OCI-LY7 (cell line): ENCODE data around the gene RUFY3.

Source experiments
- EZH2phosphoT487 ChIP-seq: fragments of 200-600 bp; sonication (generic); IDR thresholded peaks from 2 replicates; pipeline ENCODE4 v1.6.1; 2018; ENCODE audit warnings: low read depth, borderline replicate concordance, mild to moderate bottlenecking, mixed run types, antibody characterized with exemption, low read length, moderate library complexity, mixed read lengths
- TF ChIP-seq, protein P1 (sequence below): fragments of 200-600 bp; sonication (generic); conservative IDR thresholded peaks from 2 replicates; pipeline ENCODE4 v1.5.1; 2014; ENCODE audit warnings: mild to moderate bottlenecking, antibody characterized with exemption, low read length, moderate library complexity, mixed read lengths

DNA sequence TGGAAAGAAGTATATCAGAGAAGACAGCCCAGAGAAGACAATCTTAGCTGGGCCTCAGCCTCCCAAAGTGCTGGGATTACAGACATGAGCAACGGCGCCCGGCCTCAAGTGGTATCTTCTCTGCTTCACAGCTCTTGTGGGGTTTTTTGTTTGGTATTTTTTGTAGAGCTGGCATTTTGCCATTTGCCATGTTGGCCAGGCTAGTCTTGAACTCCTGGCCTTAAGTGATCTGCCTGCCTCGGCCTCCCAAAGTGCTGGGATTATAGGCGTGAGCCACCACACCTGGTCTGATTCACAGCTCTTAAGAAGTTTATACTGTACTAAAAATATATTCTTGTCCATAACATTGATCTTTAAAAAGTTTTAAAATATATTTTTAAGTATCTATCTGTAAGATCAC lies 21.1 kb upstream of the RUFY3 start:
- TF ChIP-seq, protein P1, sequence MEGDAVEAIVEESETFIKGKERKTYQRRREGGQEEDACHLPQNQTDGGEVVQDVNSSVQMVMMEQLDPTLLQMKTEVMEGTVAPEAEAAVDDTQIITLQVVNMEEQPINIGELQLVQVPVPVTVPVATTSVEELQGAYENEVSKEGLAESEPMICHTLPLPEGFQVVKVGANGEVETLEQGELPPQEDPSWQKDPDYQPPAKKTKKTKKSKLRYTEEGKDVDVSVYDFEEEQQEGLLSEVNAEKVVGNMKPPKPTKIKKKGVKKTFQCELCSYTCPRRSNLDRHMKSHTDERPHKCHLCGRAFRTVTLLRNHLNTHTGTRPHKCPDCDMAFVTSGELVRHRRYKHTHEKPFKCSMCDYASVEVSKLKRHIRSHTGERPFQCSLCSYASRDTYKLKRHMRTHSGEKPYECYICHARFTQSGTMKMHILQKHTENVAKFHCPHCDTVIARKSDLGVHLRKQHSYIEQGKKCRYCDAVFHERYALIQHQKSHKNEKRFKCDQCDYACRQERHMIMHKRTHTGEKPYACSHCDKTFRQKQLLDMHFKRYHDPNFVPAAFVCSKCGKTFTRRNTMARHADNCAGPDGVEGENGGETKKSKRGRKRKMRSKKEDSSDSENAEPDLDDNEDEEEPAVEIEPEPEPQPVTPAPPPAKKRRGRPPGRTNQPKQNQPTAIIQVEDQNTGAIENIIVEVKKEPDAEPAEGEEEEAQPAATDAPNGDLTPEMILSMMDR, result no peak
- TF ChIP-seq EZH2phosphoT487, result no peak
